H1 (cell line): Measurements from ENCODE around the gene SERPINB1.

Experiments used
- CHD2 ChIP-seq: IDR thresholded peaks from 2 replicates; pipeline ENCODE4 v1.6.1; 2012; ENCODE audit warnings: low read length, improper control_type of control experiment
- KDM1A ChIP-seq: fragments of 200-600, 300-600 bp; sonication (generic); IDR thresholded peaks from 2 replicates; pipeline ENCODE4 v1.7.1; 2016; ENCODE audit warnings: mild to moderate bottlenecking, low read length, borderline replicate concordance
- NANOG ChIP-seq: IDR thresholded peaks from 2 replicates; pipeline ENCODE4 v1.6.1; 2011; ENCODE audit warnings: low read length, low read depth, mild to moderate bottlenecking, inconsistent platforms; ENCODE audit not compliant: insufficient read depth, poor library complexity, severe bottlenecking
- POLR2A ChIP-seq, 2 experiments: IDR thresholded peaks; 1 replicate in 1 of 2; 2 replicates in 1 of 2; pipeline ENCODE4 v1.6.1; 2011; ENCODE audit warnings: low read depth in 2 of 2, low read length in 2 of 2, mild to moderate bottlenecking in 2 of 2; ENCODE audit errors: control extremely low read depth in 1 of 2
- POLR2AphosphoS5 ChIP-seq: IDR thresholded peaks from 2 replicates; pipeline ENCODE4 v1.6.1; 2011; ENCODE audit warnings: low read depth, low read length
- TF ChIP-seq, protein P1 (sequence below), 3 experiments: IDR thresholded peaks; 1 replicate in 2 of 3; 2 replicates in 1 of 3; pipeline versions ENCODE4 v1.5.1 to v1.6.1; 2011; ENCODE audit warnings: low read length in 3 of 3, mild to moderate bottlenecking in 3 of 3, inconsistent platforms in 2 of 3, low read depth in 1 of 3, moderate library complexity in 1 of 3; ENCODE audit not compliant: insufficient read depth in 1 of 3; ENCODE audit errors: control extremely low read depth in 1 of 3

DNA sequence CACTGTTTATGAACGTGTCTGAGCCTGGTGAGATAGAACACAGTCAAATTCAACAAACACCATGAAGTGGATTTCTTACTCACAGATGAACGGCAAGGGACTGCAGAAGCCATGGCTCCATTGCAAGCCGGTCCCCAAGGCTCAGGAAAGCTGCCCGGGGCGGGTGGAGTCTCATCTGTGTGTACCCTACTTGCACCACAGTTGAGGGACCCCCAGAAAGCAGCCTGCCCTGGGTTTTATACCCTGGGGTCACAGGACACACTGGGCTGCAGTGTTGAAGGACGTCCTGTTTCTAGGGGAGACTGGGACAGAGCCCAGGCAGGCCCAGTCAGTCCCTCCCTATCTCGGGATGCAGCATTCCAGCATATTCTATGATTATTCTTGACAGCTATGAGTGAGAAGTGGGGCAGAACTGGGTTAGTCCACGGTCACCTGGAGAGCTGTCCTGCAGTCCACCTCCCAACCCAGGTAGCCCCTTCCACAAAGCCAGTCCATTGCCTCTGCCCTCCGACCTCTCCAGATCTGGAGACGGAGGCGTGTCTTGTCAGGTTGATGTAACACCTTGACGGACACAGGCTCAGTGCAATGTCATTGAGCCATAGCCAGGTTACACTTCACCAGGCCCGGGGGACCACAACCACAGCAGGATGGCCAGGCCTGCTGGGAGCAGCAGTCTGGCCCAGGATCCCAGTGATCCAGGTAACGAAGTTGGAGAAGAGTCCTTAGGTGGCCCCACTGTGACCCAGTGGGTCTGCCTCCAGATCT, 40.9 kb downstream of the SERPINB1 start:
- TF ChIP-seq, protein P1, sequence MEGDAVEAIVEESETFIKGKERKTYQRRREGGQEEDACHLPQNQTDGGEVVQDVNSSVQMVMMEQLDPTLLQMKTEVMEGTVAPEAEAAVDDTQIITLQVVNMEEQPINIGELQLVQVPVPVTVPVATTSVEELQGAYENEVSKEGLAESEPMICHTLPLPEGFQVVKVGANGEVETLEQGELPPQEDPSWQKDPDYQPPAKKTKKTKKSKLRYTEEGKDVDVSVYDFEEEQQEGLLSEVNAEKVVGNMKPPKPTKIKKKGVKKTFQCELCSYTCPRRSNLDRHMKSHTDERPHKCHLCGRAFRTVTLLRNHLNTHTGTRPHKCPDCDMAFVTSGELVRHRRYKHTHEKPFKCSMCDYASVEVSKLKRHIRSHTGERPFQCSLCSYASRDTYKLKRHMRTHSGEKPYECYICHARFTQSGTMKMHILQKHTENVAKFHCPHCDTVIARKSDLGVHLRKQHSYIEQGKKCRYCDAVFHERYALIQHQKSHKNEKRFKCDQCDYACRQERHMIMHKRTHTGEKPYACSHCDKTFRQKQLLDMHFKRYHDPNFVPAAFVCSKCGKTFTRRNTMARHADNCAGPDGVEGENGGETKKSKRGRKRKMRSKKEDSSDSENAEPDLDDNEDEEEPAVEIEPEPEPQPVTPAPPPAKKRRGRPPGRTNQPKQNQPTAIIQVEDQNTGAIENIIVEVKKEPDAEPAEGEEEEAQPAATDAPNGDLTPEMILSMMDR (IDR thresholded peaks at IDR 0.05; ENCODE audit: control extremely low read depth in 1 of 3, insufficient read depth in 1 of 3, low read depth in 1 of 3, low read length in 3 of 3), result no peak
- no peak for TF ChIP-seq NANOG
- no peak for TF ChIP-seq KDM1A
- no peak for TF ChIP-seq POLR2AphosphoS5
- TF ChIP-seq CHD2, result no peak
- TF ChIP-seq POLR2A (IDR thresholded peaks at IDR 0.05; ENCODE audit: control extremely low read depth in 1 of 2, low read depth in 2 of 2, low read length in 2 of 2), result no peak
